Upper lobe of right lung (tissue), 1 donor: ENCODE measurements around the gene SAMD4A. TPM values are rescaled to one million over a fixed set of nuclear protein-coding genes. Genes with fewer than 3 reads are reported as not detected.

ENCODE experiments used
- ATAC-seq: fragments of 200-7000 bp; cut with Tn5 transposase; one replicate; pipeline ENCODE4 v1.9.1; 2020; ENCODE audit warnings: mild to moderate bottlenecking, moderate library complexity
- DNase-seq: peaks from one replicate; pipeline ENCODE4 v3.0.0-alpha.2; 2020
- H3K27ac ChIP-seq: fragments of 200-600 bp; one replicate; pipeline ENCODE4 v1.8.0; 2022
- H3K27me3 ChIP-seq: fragments of 200-600 bp; one replicate; pipeline ENCODE4 v1.8.0; 2022; ENCODE audit warnings: mild to moderate bottlenecking
- H3K36me3 ChIP-seq: fragments of 200-600 bp; one replicate; pipeline ENCODE4 v1.8.0; 2022
- H3K4me1 ChIP-seq: fragments of 200-600 bp; one replicate; pipeline ENCODE4 v1.8.0; 2022
- H3K4me3 ChIP-seq: fragments of 200-600 bp; one replicate; pipeline ENCODE4 v1.8.0; 2022; ENCODE audit warnings: mild to moderate bottlenecking
- H3K9me3 ChIP-seq: fragments of 200-600 bp; one replicate; pipeline ENCODE4 v1.8.0; 2022
- CTCF ChIP-seq: fragments of 200-600 bp; IDR thresholded peaks from one replicate; pipeline ENCODE4 v1.8.0; 2022; ENCODE audit warnings: antibody characterized with exemption
- intact Hi-C: fragments of 100-400 bp; cut with DNase I; formaldehyde crosslinking; loops from one replicate; pipeline ENCODE4 v1.11.0; 2022
- total RNA-seq: library from RNA; stranded (reverse); fragmentation: NEBNext Ultra II Directional; extraction: Animal tissue kit (Norgen Biotek cat#: 25700); gene quantifications from one replicate; pipeline ENCODE4 v1.2.1, GENCODE V29; 2021
- donor health status: DM: no; HTN: yes; CAD: no; lungs with severe emphysema.

The SAMD4A gene
- total RNA-seq, 1 donor from 2014 or later: 39.1 TPM

DNA sequence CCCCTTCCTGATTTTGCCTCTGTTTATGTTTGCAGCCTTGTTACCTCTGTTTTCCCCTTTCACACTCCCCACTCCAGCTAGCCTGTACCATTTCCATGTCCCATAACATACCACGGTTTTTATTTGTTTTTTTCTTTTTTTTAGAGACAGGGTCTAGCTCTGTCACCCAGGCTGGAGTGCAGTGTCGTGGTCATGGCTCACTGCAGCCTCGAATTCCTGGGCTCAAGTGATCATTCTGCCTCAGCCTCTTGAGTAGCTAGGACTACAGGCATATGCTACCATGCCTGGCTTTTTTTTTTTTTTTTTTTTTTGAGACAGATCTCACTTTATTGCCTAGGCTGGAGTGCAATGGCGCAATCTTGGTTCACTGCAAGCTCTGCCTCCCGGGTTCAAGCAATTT, 18.4 kb upstream of the SAMD4A start:
- DNase-seq: no peak
- Histone ChIP-seq H3K27me3 (no peaks in the 10 kb centered on the region), H3K4me3 (no peak overlapping the region), H3K36me3 (no peaks in the 10 kb centered on the region), H3K27ac (no peak overlapping the region), H3K4me1 (no peaks in the 10 kb centered on the region), H3K9me3 (no peaks in the 10 kb centered on the region)
- no peak for TF ChIP-seq CTCF
- intact Hi-C loops: no loop called here
- no peak for ATAC-seq

- Histone ChIP-seq H3K9me3 (no peaks in the 10 kb centered on the region), H3K4me3 (no peak overlapping the region), H3K27me3 (no peaks in the 10 kb centered on the region), H3K27ac (no peak overlapping the region), H3K4me1 (no peaks in the 10 kb centered on the region), H3K36me3 (no peaks in the 10 kb centered on the region)
- ATAC-seq: no peak
- no peak for DNase-seq
- intact Hi-C loops: no loop called here
- TF ChIP-seq CTCF: no peak
Measured at GRCh38 chr14:54549862-54550261, 17.1 kb upstream of the SAMD4A start.

- intact Hi-C loops: no loop called here
- no peak overlapping the region for H3K27ac ChIP-seq
Measured at GRCh38 chr14:54550514-54550913, 16.4 kb upstream of the SAMD4A start.

DNA sequence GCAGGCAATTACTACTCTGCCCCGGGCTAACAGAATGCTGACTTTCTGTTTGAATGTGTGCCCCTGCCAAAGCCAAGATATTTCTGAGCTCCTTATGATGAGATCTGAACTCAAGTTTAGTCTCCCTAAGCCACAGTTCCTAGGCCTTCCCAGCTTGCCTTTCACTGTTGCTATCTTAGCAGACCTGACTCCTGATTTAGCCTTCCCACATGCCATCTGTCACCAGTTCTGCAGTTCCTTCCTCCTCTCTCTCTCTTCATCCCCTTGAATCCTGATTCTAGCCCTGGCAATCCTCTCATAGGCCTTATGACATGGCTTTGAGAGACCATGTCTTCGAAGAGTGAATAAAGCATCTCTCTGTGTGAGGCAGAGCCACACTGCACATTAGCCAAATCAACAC, 12.5 kb upstream of the SAMD4A start:
- no peak for ATAC-seq
- intact Hi-C loops: no loop called here

More at GRCh38 chr14:54550514-54550913, 16.4 kb upstream of the SAMD4A start:
- no peaks in the 10 kb centered on the region for H3K36me3 ChIP-seq
- ATAC-seq: no peak
- no peaks in the 10 kb centered on the region for H3K4me1 ChIP-seq
- DNase-seq: no peak
- H3K4me3 ChIP-seq: no peak overlapping the region
- no peaks in the 10 kb centered on the region for H3K9me3 ChIP-seq
- no peak for TF ChIP-seq CTCF
- H3K27me3 ChIP-seq: no peaks in the 10 kb centered on the region

GRCh38 chr14:54555651-54556050, 11.3 kb upstream of the SAMD4A start:
- no peak overlapping the region for H3K27ac ChIP-seq
- no peaks in the 10 kb centered on the region for H3K27me3 ChIP-seq
- intact Hi-C loops: no loop called here
- no peaks in the 10 kb centered on the region for H3K4me1 ChIP-seq
- ATAC-seq (no peak), DNase-seq (no peak)
- H3K4me3 ChIP-seq: no peak overlapping the region
- no peak for TF ChIP-seq CTCF
- no peaks in the 10 kb centered on the region for H3K9me3 ChIP-seq
- no peaks in the 10 kb centered on the region for H3K36me3 ChIP-seq

More for the DNA sequence above, 12.5 kb upstream of the SAMD4A start:
- Histone ChIP-seq H3K27me3 (no peaks in the 10 kb centered on the region), H3K4me1 (no peaks in the 10 kb centered on the region), H3K9me3 (no peaks in the 10 kb centered on the region), H3K36me3 (no peaks in the 10 kb centered on the region), H3K4me3 (no peak overlapping the region), H3K27ac (no peak overlapping the region)
- TF ChIP-seq CTCF: no peak
- DNase-seq: no peak

- intact Hi-C loops: no loop called here
- H3K27ac ChIP-seq: no peak overlapping the region
- DNase-seq: no peak
- H3K9me3 ChIP-seq: no peaks in the 10 kb centered on the region
- TF ChIP-seq CTCF: no peak
- H3K27me3 ChIP-seq: no peaks in the 10 kb centered on the region
- no peaks in the 10 kb centered on the region for H3K4me1 ChIP-seq
- no peak overlapping the region for H3K4me3 ChIP-seq
- H3K36me3 ChIP-seq: no peaks in the 10 kb centered on the region
- ATAC-seq: no peak
Measured at GRCh38 chr14:54556535-54556934, 10.4 kb upstream of the SAMD4A start.
